ENCODE results near the gene DUOX1. TPM values are rescaled to one million over a fixed set of nuclear protein-coding genes. Genes with fewer than 3 reads are reported as not detected.

The DUOX1 gene
- total and polyA plus RNA-seq, 2 of the 13 experiments (the other 11 are each of a cell fraction or from before 2014, with no cell fraction given), result 0.03 TPM; not detected in 1

- TF ChIP-seq ZNF362 (CRISPR knock-in tag; IDR thresholded peaks at IDR 0.05; ENCODE audit: borderline replicate concordance), result no peak
- no peak for TF ChIP-seq ZHX1 (CRISPR knock-in tag; IDR thresholded peaks at IDR 0.05; ENCODE audit: low read depth)
- no peak for TF ChIP-seq SIN3B (IDR thresholded peaks at IDR 0.05; ENCODE audit: low read length)
- no peak for TF ChIP-seq ZNF776 (CRISPR knock-in tag; IDR thresholded peaks at IDR 0.05)
- no peak for TF ChIP-seq MAFK (conservative IDR thresholded peaks at IDR 0.05 in 1 of 2, IDR thresholded peaks at IDR 0.05 in 1 of 2; ENCODE audit: low read length in 2 of 2)
Observed at GRCh38 chr15:45183511-45183910, 53.7 kb downstream of the DUOX1 start (continued).

GRCh38 chr15:45184562-45185041, 54.8 kb downstream of the DUOX1 start:
- ChIA-PET POLR2A (interaction anchor here (1.1 kb wide), 1 partner anchor 13 kb away, joined by 3 read pairs; no protein-coding TSS in a partner anchor), CTCF (ENCODE audit: low intra/inter-chr PET ratio, low total read pairs) (no interaction called here)
- FAIRE-seq (no peak), ATAC-seq (no peak), DNase-seq (ENCODE audit: low spot score) (no peak)
- Histone ChIP-seq H3K9me3 (ENCODE audit: low read length) (no peaks in the 10 kb centered on the region), H3K9ac (ENCODE audit: insufficient read depth, low read depth, low read length) (no peak overlapping the region), H3K4me3 (replicated peaks in 1 of 3; ENCODE audit: insufficient read depth in 1 of 3, low read depth in 2 of 3, low read length in 3 of 3) (peak overlapping the region in 1 of 3 experiments; percentile 82; a peak in 2 of 6 replicates), H2AFZ (ENCODE audit: low read length) (no peak overlapping the region), H3K27ac (ENCODE audit: extremely low read length, insufficient read depth, low read length) (no peak overlapping the region), H3K79me2 (ENCODE audit: insufficient read depth, low read length) (peaks cover 66% of the 10 kb centered on the region), H3K36me3 (replicated peaks in 1 of 2; ENCODE audit: control insufficient read depth in 1 of 2, insufficient read depth in 2 of 2, low read length in 2 of 2) (peaks cover 6% of the 10 kb centered on the region in 2 experiments; a peak in 3 of 5 replicates), H3K4me2 (ENCODE audit: low read depth, low read length) (peak overlapping the region; percentile 79), H4K20me1 (ENCODE audit: insufficient read depth, low read length) (peaks cover 28% of the 10 kb centered on the region), H3K27me3 (ENCODE audit: control insufficient read depth in 1 of 2, insufficient read depth in 2 of 2, low read length in 2 of 2) (peaks cover 0 to 3% of the 10 kb centered on the region in 2 experiments; a peak in 1 of 5 replicates), H3K4me1 (ENCODE audit: insufficient read depth, low read length) (peaks cover 66% of the 10 kb centered on the region)
- in situ Hi-C loops (cut with HindIII; ENCODE audit: extremely low pct_ligation_motif_present, low pct_unique_long_range_greater_than_20kb), result no loop called here
- no TSS peak for BruUV-seq (replicated peaks)
- intact Hi-C loops (cut with micrococcal nuclease; ENCODE audit: unreplicated experiment), result no loop called here
- WGBS (ENCODE audit: low lambda C conversion rate), result 97% methylated on average over 5 of the region's 9 CpGs
- TF ChIP-seq ZNF101 (CRISPR knock-in tag; IDR thresholded peaks at IDR 0.05; ENCODE audit: borderline replicate concordance, low read depth) (no peak), ZNF687 (CRISPR knock-in tag; IDR thresholded peaks at IDR 0.05) (peak; percentile 41; the same call in 1 of the 2 replicates), CERS6 (CRISPR knock-in tag; IDR thresholded peaks at IDR 0.05) (no peak), ETS1 (CRISPR knock-in tag; IDR thresholded peaks at IDR 0.05) (no peak), RBAK (CRISPR knock-in tag; IDR thresholded peaks at IDR 0.05) (no peak), SP4 (CRISPR knock-in tag; IDR thresholded peaks at IDR 0.05) (no peak)
